ENCODE data around the gene PGA5.
"Not testable (repeated sequence)": the region's sequence is repeated elsewhere in the genome, so short reads cannot be mapped to it uniquely, and the experiment has no call there.

DNA sequence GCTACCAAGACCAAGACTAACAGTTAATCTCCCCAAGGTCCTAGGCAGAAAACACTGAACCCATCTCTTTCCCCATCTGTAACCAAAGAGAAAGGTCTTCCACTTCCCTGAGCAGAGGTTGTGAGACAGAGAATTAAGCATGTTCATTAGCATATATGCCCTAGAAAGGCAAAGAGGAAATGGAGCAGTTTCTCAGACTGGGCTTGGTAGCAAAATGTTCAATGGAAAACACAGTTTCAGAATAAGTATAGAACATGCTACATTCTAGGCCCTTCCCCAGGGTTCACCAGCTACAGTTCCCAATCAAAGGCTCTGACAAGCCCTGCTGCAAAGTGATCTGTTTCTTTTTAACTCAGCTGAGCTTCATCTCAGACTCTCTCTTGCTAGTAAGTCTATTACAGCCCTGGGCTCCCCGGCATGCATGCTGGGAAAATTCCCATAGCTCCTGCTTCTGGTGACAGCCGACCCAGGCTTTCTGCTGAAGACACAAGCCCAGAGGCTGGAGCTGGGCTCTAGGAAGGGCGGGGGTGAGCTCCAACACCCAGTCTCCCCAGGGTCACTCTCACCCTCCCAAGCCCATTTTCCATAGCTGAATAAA, 8.3 kb upstream of the PGA5 start:
- not testable (repeated sequence) for TF ChIP-seq POLR2A (IDR thresholded peaks at IDR 0.05)
- TF ChIP-seq, protein P1, sequence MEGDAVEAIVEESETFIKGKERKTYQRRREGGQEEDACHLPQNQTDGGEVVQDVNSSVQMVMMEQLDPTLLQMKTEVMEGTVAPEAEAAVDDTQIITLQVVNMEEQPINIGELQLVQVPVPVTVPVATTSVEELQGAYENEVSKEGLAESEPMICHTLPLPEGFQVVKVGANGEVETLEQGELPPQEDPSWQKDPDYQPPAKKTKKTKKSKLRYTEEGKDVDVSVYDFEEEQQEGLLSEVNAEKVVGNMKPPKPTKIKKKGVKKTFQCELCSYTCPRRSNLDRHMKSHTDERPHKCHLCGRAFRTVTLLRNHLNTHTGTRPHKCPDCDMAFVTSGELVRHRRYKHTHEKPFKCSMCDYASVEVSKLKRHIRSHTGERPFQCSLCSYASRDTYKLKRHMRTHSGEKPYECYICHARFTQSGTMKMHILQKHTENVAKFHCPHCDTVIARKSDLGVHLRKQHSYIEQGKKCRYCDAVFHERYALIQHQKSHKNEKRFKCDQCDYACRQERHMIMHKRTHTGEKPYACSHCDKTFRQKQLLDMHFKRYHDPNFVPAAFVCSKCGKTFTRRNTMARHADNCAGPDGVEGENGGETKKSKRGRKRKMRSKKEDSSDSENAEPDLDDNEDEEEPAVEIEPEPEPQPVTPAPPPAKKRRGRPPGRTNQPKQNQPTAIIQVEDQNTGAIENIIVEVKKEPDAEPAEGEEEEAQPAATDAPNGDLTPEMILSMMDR (IDR thresholded peaks at IDR 0.05): not testable (repeated sequence)

All from esophagus squamous epithelium (tissue), 4 donors.